Measurements from ENCODE around the gene RAE1. TPM values are rescaled to one million over a fixed set of nuclear protein-coding genes. Genes with fewer than 3 reads are reported as not detected.
A peak's percentile ranks its signal among the peaks of the same experiment; 100 is the strongest.

Gene RAE1
- total RNA-seq, 1 donor from 2014 or later = 14.9 TPM

GRCh38 chr20:57395111-57395966 is 44.3 kb downstream of the RAE1 start:
- no peak for TF ChIP-seq CTCF (IDR thresholded peaks at IDR 0.05)
- ATAC-seq (no peak), DNase-seq (peak; percentile 68)
- H3K4me3 ChIP-seq = no peak overlapping the region
- H3K27ac ChIP-seq = peak overlapping the region; percentile 47
- H3K4me1 ChIP-seq = peaks cover 57% of the 10 kb centered on the region
- H3K36me3 ChIP-seq = peaks cover 11% of the 10 kb centered on the region
- intact Hi-C loops (cut with DNase I) = no loop called here
- no peaks in the 10 kb centered on the region for H3K9me3 ChIP-seq
- no peaks in the 10 kb centered on the region for H3K27me3 ChIP-seq

GRCh38 chr20:57396212-57396983 is 45.3 kb downstream of the RAE1 start:
- H3K4me3 ChIP-seq = no peak overlapping the region
- ATAC-seq (no peak), DNase-seq (peak; percentile 63)
- peak overlapping the region; percentile 47 for H3K27ac ChIP-seq
- intact Hi-C loops (cut with DNase I) = no loop called here
- no peak for TF ChIP-seq CTCF (IDR thresholded peaks at IDR 0.05)
- H3K9me3 ChIP-seq = no peaks in the 10 kb centered on the region
- H3K4me1 ChIP-seq = peaks cover 50% of the 10 kb centered on the region
- peaks cover 11% of the 10 kb centered on the region for H3K36me3 ChIP-seq
- no peaks in the 10 kb centered on the region for H3K27me3 ChIP-seq

- Histone ChIP-seq H3K4me1 (peaks cover 49% of the 10 kb centered on the region), H3K9me3 (no peaks in the 10 kb centered on the region), H3K27ac (peak overlapping the region; percentile 36), H3K36me3 (peaks cover 11% of the 10 kb centered on the region), H3K4me3 (no peak overlapping the region), H3K27me3 (no peaks in the 10 kb centered on the region)
- no peak for TF ChIP-seq CTCF (IDR thresholded peaks at IDR 0.05)
- ATAC-seq = no peak
- intact Hi-C loops (cut with DNase I) = no loop called here
- peak; percentile 52 for DNase-seq
Observed at GRCh38 chr20:57396984-57397692, 46.1 kb downstream of the RAE1 start.

GRCh38 chr20:57397693-57398108 is 46.6 kb downstream of the RAE1 start:
- intact Hi-C loops (cut with DNase I) = no loop called here
- no peak for TF ChIP-seq CTCF (IDR thresholded peaks at IDR 0.05)
- H3K4me1 ChIP-seq = peaks cover 44% of the 10 kb centered on the region
- H3K4me3 ChIP-seq = no peak overlapping the region
- no peaks in the 10 kb centered on the region for H3K27me3 ChIP-seq
- H3K36me3 ChIP-seq = peaks cover 11% of the 10 kb centered on the region
- peak overlapping the region; percentile 36 for H3K27ac ChIP-seq
- H3K9me3 ChIP-seq = no peaks in the 10 kb centered on the region
- ATAC-seq = peak; percentile 11
- peak; percentile 64 for DNase-seq

GRCh38 chr20:57398231-57398821 is 47.3 kb downstream of the RAE1 start:
- H3K36me3 ChIP-seq = peaks cover 11% of the 10 kb centered on the region
- TF ChIP-seq CTCF (IDR thresholded peaks at IDR 0.05) = no peak
- intact Hi-C loops (cut with DNase I) = no loop called here
- H3K9me3 ChIP-seq = no peaks in the 10 kb centered on the region
- peak overlapping the region; percentile 60 for H3K27ac ChIP-seq
- H3K27me3 ChIP-seq = no peaks in the 10 kb centered on the region
- H3K4me1 ChIP-seq = peaks cover 38% of the 10 kb centered on the region
- H3K4me3 ChIP-seq = peak overlapping the region; percentile 25
- ATAC-seq = peak; percentile 52
- peak; percentile 78 for DNase-seq
